Measurements from ENCODE around the gene ATP5F1E. TPM values are rescaled to one million over a fixed set of nuclear protein-coding genes. Genes with fewer than 3 reads are reported as not detected.

ATP5F1E gene
- total and polyA plus RNA-seq, 2 donors (not counting 3 experiments of a cell fraction or from before 2014, with no cell fraction given) = 29.0 to 107 TPM

- no peak for TF ChIP-seq JUN (IDR thresholded peaks at IDR 0.05; ENCODE audit: borderline replicate concordance, insufficient read depth, insufficient read length, low read depth)
- no peak for TF ChIP-seq CTCF (IDR thresholded peaks at IDR 0.05; ENCODE audit: extremely low read depth in 1 of 2, insufficient read depth in 1 of 2, low read depth in 1 of 2, low read length in 2 of 2)
- FAIRE-seq = no peak
- H3K79me2 ChIP-seq (ENCODE audit: control insufficient read depth, insufficient read depth, low read length) = peaks cover 47% of the 10 kb centered on the region
- no peak overlapping the region for H3K4me2 ChIP-seq (ENCODE audit: insufficient read depth, low read length)
- no peaks in the 10 kb centered on the region for H3K9me1 ChIP-seq (replicated peaks; ENCODE audit: control insufficient read depth, extremely low read depth, insufficient read depth, low read length)
- H3K4me1 ChIP-seq (ENCODE audit: control insufficient read depth, extremely low read depth, insufficient read depth, low read length) = peaks cover 14% of the 10 kb centered on the region
- POLR2A ChIA-PET = no interaction called here
- CTCF ChIA-PET = no interaction called here
- no peak overlapping the region for H3K27ac ChIP-seq (ENCODE audit: insufficient read depth, low read depth, low read length)
- dilution Hi-C loops (cut with MboI; ENCODE audit: extremely low pct_ligation_motif_present, low sequenced_read_pairs) = no loop called here
- H3K9ac ChIP-seq (replicated peaks; ENCODE audit: extremely low read depth, insufficient read depth, low read length) = no peak overlapping the region
- H4K20me1 ChIP-seq (replicated peaks; ENCODE audit: control insufficient read depth, extremely low read depth, insufficient read depth, low read length) = no peaks in the 10 kb centered on the region
- no TSS peak for BruUV-seq (replicated peaks)
- peaks cover 17 to 28% of the 10 kb centered on the region in 2 experiments for H3K36me3 ChIP-seq (ENCODE audit: control insufficient read depth in 2 of 2, extremely low read depth in 1 of 2, insufficient read depth in 2 of 2, low read length in 2 of 2)
- no peak overlapping the region for H2AFZ ChIP-seq (ENCODE audit: low read depth, low read length)
- H3K27me3 ChIP-seq (ENCODE audit: control insufficient read depth in 2 of 2, insufficient read depth in 2 of 2, low read length in 2 of 2) = no peaks in the 10 kb centered on the region
- intact Hi-C loops (cut with micrococcal nuclease) = no loop called here
- no peaks in the 10 kb centered on the region for H3K9me3 ChIP-seq (replicated peaks; ENCODE audit: control insufficient read depth, insufficient read depth, low read length)
- H3K4me3 ChIP-seq (replicated peaks in 1 of 3; ENCODE audit: insufficient read depth in 1 of 3, low read depth in 1 of 3, low read length in 3 of 3) = no peak overlapping the region
- DNase-seq (ENCODE audit: low read depth, low spot score) = no peak
Observed at GRCh38 chr20:59037386-59037785, 5.3 kb upstream of the ATP5F1E start.

- Histone ChIP-seq H3K27ac (ENCODE audit: insufficient read depth, low read depth, low read length) (no peak overlapping the region), H3K36me3 (ENCODE audit: control insufficient read depth in 2 of 2, extremely low read depth in 1 of 2, insufficient read depth in 2 of 2, low read length in 2 of 2) (peaks cover 17 to 28% of the 10 kb centered on the region in 2 experiments), H3K4me1 (ENCODE audit: control insufficient read depth, extremely low read depth, insufficient read depth, low read length) (peaks cover 20% of the 10 kb centered on the region), H3K9ac (replicated peaks; ENCODE audit: extremely low read depth, insufficient read depth, low read length) (no peak overlapping the region), H2AFZ (ENCODE audit: low read depth, low read length) (no peak overlapping the region), H3K4me3 (replicated peaks in 1 of 3; ENCODE audit: insufficient read depth in 1 of 3, low read depth in 1 of 3, low read length in 3 of 3) (no peak overlapping the region), H3K79me2 (ENCODE audit: control insufficient read depth, insufficient read depth, low read length) (peaks cover 44% of the 10 kb centered on the region), H3K27me3 (ENCODE audit: control insufficient read depth in 2 of 2, insufficient read depth in 2 of 2, low read length in 2 of 2) (no peaks in the 10 kb centered on the region), H3K4me2 (ENCODE audit: insufficient read depth, low read length) (no peak overlapping the region), H4K20me1 (replicated peaks; ENCODE audit: control insufficient read depth, extremely low read depth, insufficient read depth, low read length) (no peaks in the 10 kb centered on the region), H3K9me1 (replicated peaks; ENCODE audit: control insufficient read depth, extremely low read depth, insufficient read depth, low read length) (no peaks in the 10 kb centered on the region), H3K9me3 (replicated peaks; ENCODE audit: control insufficient read depth, insufficient read depth, low read length) (no peaks in the 10 kb centered on the region)
- no TSS peak for BruUV-seq (replicated peaks)
- intact Hi-C loops (cut with micrococcal nuclease) (no loop called here), dilution Hi-C loops (cut with MboI; ENCODE audit: extremely low pct_ligation_motif_present, low sequenced_read_pairs) (no loop called here)
- ChIA-PET POLR2A (no interaction called here), CTCF (no interaction called here)
- FAIRE-seq (no peak), DNase-seq (ENCODE audit: low read depth, low spot score) (no peak)
- TF ChIP-seq MYC (IDR thresholded peaks at IDR 0.05; ENCODE audit: low read depth, low read length) = no peak
- TF ChIP-seq CTCF (IDR thresholded peaks at IDR 0.05; ENCODE audit: extremely low read depth in 1 of 2, insufficient read depth in 1 of 2, low read depth in 1 of 2, low read length in 2 of 2) = no peak
- no peak for TF ChIP-seq POLR2AphosphoS5 (IDR thresholded peaks at IDR 0.05; ENCODE audit: insufficient read depth, low read depth, low read length)
- TF ChIP-seq FOS (IDR thresholded peaks at IDR 0.05; ENCODE audit: borderline replicate concordance, insufficient read depth, low read length) = no peak
- no peak for TF ChIP-seq EZH2 (IDR thresholded peaks at IDR 0.05; ENCODE audit: borderline replicate concordance, low read depth, low read length, severe bottlenecking)
- TF ChIP-seq POLR2A (IDR thresholded peaks at IDR 0.05; ENCODE audit: low read depth, low read length) = no peak
- no peak for TF ChIP-seq GATA2 (IDR thresholded peaks at IDR 0.05; ENCODE audit: insufficient read depth, insufficient read length, low read depth, low read length)
- no peak for TF ChIP-seq MAX (IDR thresholded peaks at IDR 0.05; ENCODE audit: insufficient read depth, insufficient read length)
- no peak for TF ChIP-seq JUN (IDR thresholded peaks at IDR 0.05; ENCODE audit: borderline replicate concordance, insufficient read depth, insufficient read length, low read depth)
Observed at GRCh38 chr20:59035381-59035780, 3.2 kb upstream of the ATP5F1E start.

Data from endothelial cell of umbilical vein (primary cell).